GM12878 (cell line): ENCODE data around the gene ZNF764. TPM values are rescaled to one million over a fixed set of nuclear protein-coding genes. Genes with fewer than 3 reads are reported as not detected.

ENCODE experiments used
- CBX3 ChIP-seq: fragments of 200-600 bp; sonication (generic); IDR thresholded peaks from 2 replicates; pipeline ENCODE4 v1.6.1; 2016; ENCODE audit warnings: low read depth, borderline replicate concordance
- DPF2 ChIP-seq: fragments of 450-650 bp; IDR thresholded peaks from 2 replicates; pipeline ENCODE4 v1.6.1; 2017; ENCODE audit warnings: mild to moderate bottlenecking
- HDGF ChIP-seq: fragments of 450-650 bp; IDR thresholded peaks from 2 replicates; pipeline ENCODE4 v1.6.1; 2016; ENCODE audit warnings: antibody characterized with exemption
- JUND ChIP-seq: IDR thresholded peaks from 2 replicates; pipeline ENCODE4 v1.6.1; 2012; ENCODE audit warnings: low read depth, mild to moderate bottlenecking, low read length, improper control_type of control experiment, moderate library complexity
- NFYA ChIP-seq: IDR thresholded peaks from 2 replicates; pipeline ENCODE4 v1.6.1; 2011; ENCODE audit warnings: low read depth, mild to moderate bottlenecking, low read length, improper control_type of control experiment, borderline replicate concordance
- NR2C1 ChIP-seq: fragments of 450-650 bp; IDR thresholded peaks from 2 replicates; pipeline ENCODE4 v1.6.1; 2017; ENCODE audit warnings: antibody characterized with exemption, mild to moderate bottlenecking, moderate library complexity
- RAD21 ChIP-seq: IDR thresholded peaks from 2 replicates; pipeline ENCODE4 v1.6.1; 2011; ENCODE audit warnings: mild to moderate bottlenecking, low read depth, low read length, moderate library complexity; ENCODE audit not compliant: insufficient read depth
- SIN3A ChIP-seq: IDR thresholded peaks from 2 replicates; pipeline ENCODE4 v1.6.1; 2012; ENCODE audit warnings: low read depth, low read length, improper control_type of control experiment
- ZNF622 ChIP-seq: fragments of 450-650 bp; IDR thresholded peaks from 2 replicates; pipeline ENCODE4 v1.6.1; 2017; ENCODE audit warnings: mild to moderate bottlenecking, inconsistent platforms
- polyA plus RNA-seq, 11 experiments: library from polyadenylated mRNA; depleted of rRNA in 4 of 11; unstranded in 6 of 11; stranded (reverse) in 5 of 11; fragments of >200 nt; fragmentation: Nextera tagmentation in 4 of 11; fragmentation: Illumina TruSeq in 1 of 11; extraction: Ambion mirVana in 4 of 11; extraction: Trizol in 1 of 11; gene quantifications; 1 replicate in 1 of 11; 2 replicates in 10 of 11; pipeline versions ENCODE4 v1.2.1 to v1.2.3, GENCODE V29; 2011 to 2016; ENCODE audit warnings: inconsistent platforms in 2 of 11, missing spikeins in 2 of 11, low read depth in 1 of 11
- total RNA-seq, 4 experiments: library from RNA; depleted of rRNA in 3 of 4; stranded (reverse); fragments of >200 nt in 3 of 4; fragmentation: Illumina TruSeq in 1 of 4; extraction: Trizol in 1 of 4; gene quantifications; 2 replicates each; pipeline versions ENCODE4 v1.2.1 to v1.2.3, GENCODE V29; 2013 to 2021
- TF ChIP-seq, protein P1 (sequence below): fragments of 450-650 bp; IDR thresholded peaks from 2 replicates; pipeline ENCODE4 v1.6.1; 2016; ENCODE audit warnings: mild to moderate bottlenecking
- TF ChIP-seq, protein P2 (sequence below): fragments of 450-650 bp; IDR thresholded peaks from 2 replicates; pipeline ENCODE4 v1.6.1; 2017; ENCODE audit warnings: mild to moderate bottlenecking, low read depth, inconsistent platforms; ENCODE audit not compliant: poor library complexity, severe bottlenecking

The ZNF764 gene
- total and polyA plus RNA-seq, 10 of the 15 experiments (the other 5 are each of a cell fraction or from before 2014, with no cell fraction given), result 0.61 to 11.9 (median 3.8) TPM

DNA sequence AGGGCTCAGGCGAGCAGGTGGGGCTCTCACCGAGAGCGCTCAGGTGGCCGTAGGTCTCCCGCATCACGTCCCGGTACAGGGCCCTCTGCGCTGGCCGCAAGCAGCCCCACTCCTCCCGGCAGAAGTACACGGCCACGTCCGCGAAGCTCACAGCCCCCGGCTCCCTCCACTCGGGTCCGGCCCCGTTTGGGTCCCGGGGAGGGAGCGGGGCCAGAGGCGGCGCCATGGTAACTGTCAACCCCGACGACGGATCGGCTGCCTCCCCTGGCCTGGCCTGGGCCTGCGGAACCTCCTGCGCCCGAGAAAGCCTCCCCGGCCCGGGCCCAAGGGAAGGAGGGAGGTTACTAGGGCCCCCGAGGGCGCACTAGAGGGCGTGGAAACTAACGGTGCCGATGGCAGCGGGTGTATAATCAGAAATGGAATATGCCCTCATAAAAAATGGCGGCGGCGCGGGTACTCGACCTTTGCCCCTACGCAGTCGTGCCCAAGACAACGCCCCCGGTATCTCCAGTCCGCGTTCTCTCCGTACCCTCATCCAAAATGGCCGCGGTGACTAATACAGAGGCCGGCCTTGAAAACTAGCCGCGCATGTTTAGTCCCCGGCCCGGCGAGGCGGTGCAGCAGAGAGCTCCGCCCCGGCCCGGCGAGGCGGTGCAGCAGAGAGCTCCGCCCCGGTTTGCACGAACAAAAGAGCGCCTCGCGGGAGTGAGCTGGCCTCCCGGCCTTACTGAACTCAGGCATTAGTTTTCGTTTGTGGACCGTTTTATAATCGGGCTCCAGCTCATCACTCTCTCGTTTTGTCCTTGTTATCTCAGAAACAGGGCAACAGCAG, at the start of gene ZNF764 (continued):
- TF ChIP-seq, protein P1, sequence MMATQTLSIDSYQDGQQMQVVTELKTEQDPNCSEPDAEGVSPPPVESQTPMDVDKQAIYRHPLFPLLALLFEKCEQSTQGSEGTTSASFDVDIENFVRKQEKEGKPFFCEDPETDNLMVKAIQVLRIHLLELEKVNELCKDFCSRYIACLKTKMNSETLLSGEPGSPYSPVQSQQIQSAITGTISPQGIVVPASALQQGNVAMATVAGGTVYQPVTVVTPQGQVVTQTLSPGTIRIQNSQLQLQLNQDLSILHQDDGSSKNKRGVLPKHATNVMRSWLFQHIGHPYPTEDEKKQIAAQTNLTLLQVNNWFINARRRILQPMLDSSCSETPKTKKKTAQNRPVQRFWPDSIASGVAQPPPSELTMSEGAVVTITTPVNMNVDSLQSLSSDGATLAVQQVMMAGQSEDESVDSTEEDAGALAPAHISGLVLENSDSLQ, result no peak; the same call in none of the 2 replicates
- TF ChIP-seq DPF2 (0 out of 2 replicates have a peak, but pooled peaks have one; percentile 22), JUND (no peak; the same call in 1 of the 2 replicates), NR2C1 (peak; percentile 99), NFYA (no peak), CBX3 (no peak), ZNF622 (no peak), HDGF (no peak), SIN3A (no peak; the same call in none of the 2 replicates), RAD21 (no peak)
- TF ChIP-seq, protein P2, sequence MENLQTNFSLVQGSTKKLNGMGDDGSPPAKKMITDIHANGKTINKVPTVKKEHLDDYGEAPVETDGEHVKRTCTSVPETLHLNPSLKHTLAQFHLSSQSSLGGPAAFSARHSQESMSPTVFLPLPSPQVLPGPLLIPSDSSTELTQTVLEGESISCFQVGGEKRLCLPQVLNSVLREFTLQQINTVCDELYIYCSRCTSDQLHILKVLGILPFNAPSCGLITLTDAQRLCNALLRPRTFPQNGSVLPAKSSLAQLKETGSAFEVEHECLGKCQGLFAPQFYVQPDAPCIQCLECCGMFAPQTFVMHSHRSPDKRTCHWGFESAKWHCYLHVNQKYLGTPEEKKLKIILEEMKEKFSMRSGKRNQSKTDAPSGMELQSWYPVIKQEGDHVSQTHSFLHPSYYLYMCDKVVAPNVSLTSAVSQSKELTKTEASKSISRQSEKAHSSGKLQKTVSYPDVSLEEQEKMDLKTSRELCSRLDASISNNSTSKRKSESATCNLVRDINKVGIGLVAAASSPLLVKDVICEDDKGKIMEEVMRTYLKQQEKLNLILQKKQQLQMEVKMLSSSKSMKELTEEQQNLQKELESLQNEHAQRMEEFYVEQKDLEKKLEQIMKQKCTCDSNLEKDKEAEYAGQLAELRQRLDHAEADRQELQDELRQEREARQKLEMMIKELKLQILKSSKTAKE, result peak; percentile 46
